GM12878 (cell line): ENCODE measurements around the gene SYT4. TPM values are rescaled to one million over a fixed set of nuclear protein-coding genes. Genes with fewer than 3 reads are reported as not detected.
"Not testable (repeated sequence)": the region's sequence is repeated elsewhere in the genome, so short reads cannot be mapped to it uniquely, and the experiment has no call there.

Experiments used
- ATAC-seq: fragments of 200-7000 bp; cut with Tn5 transposase; 3 replicates; pipeline ENCODE4 v1.9.1; 2020; ENCODE audit warnings: mild to moderate bottlenecking, moderate library complexity
- BruUV-seq: library from RNA; stranded (reverse); fragments of 400-500 nt; replicated peaks from 2 replicates; lab custom pipeline; 2021; lab: Mats Ljungman, UMichigan
- CTCF ChIA-PET: fragments of 300-600 bp; sonication (Branson Sonifier 250); formaldehyde crosslinking; extraction: SDS; loops from one replicate; lab custom pipeline; 2021; ENCODE audit warnings: inconsistent platforms; lab: Yijun Ruan, JAX
- POLR2A ChIA-PET: fragments of 350-600 bp; formaldehyde crosslinking; extraction: SDS; loops from one replicate; lab custom pipeline; 2021; ENCODE audit warnings: inconsistent platforms; lab: Charles Lee
- RAD21 ChIA-PET: fragments of 300-600 bp; sonication (Branson Sonifier 250); formaldehyde crosslinking; loops from one replicate; lab custom pipeline; 2023; ENCODE audit warnings: antibody characterized with exemption; ENCODE audit not compliant: unreplicated experiment; lab: Charles Lee
- SMC1A ChIA-PET: fragments of 300-600 bp; sonication (Branson Sonifier 250); formaldehyde crosslinking; loops from one replicate; lab custom pipeline; 2023; ENCODE audit not compliant: unreplicated experiment, uncharacterized antibody; lab: Charles Lee
- DNase-seq: peaks from one replicate; pipeline ENCODE4 v3.0.0-alpha.2; 2011; ENCODE audit warnings: low read depth, low spot score
- FAIRE-seq: peaks from 3 replicates; lab custom pipeline; 2011; peaks lifted over from hg19 to GRCh38; lab: Jason Lieb, UNC
- H2AFZ ChIP-seq: 2 replicates; pipeline ENCODE4 v1.6.0; 2011; ENCODE audit warnings: low read depth, low read length, control low read depth; ENCODE audit not compliant: control insufficient read depth
- H3K27ac ChIP-seq: 2 replicates; pipeline ENCODE4 v1.5.1; 2011; ENCODE audit warnings: control low read depth; ENCODE audit not compliant: control insufficient read depth, insufficient read depth
- H3K27me3 ChIP-seq, 2 experiments: replicated peaks in 1 of 2; 2 replicates each; pipeline versions ENCODE4 v1.6.0 to v1.6.1; 2011; ENCODE audit warnings: low read length in 1 of 2; ENCODE audit not compliant: control insufficient read depth in 2 of 2, insufficient read depth in 2 of 2
- H3K36me3 ChIP-seq, 2 experiments: 2 replicates each; pipeline ENCODE4 v1.5.1; 2011; ENCODE audit warnings: low read length in 1 of 2; ENCODE audit not compliant: control insufficient read depth in 2 of 2, insufficient read depth in 2 of 2
- H3K4me1 ChIP-seq: 2 replicates; pipeline ENCODE4 v1.6.1; 2011; ENCODE audit warnings: mild to moderate bottlenecking, low read length, moderate library complexity, mixed read lengths; ENCODE audit not compliant: control insufficient read depth, insufficient read depth
- H3K4me2 ChIP-seq: 2 replicates; pipeline ENCODE4 v1.6.0; 2011; ENCODE audit warnings: control low read depth; ENCODE audit not compliant: control insufficient read depth, insufficient read depth
- H3K4me3 ChIP-seq: fragments of 200-600 bp; sonication (generic); 2 replicates; pipeline ENCODE4 v1.5.1; 2016
- H3K79me2 ChIP-seq: 2 replicates; pipeline ENCODE4 v1.6.0; 2011; ENCODE audit warnings: low read length; ENCODE audit not compliant: control insufficient read depth, insufficient read depth
- H3K9ac ChIP-seq: 2 replicates; pipeline ENCODE4 v1.8.0; 2011; ENCODE audit warnings: low read length, control low read depth, mixed read lengths; ENCODE audit not compliant: control insufficient read depth, insufficient read depth
- H3K9me3 ChIP-seq: replicated peaks from 3 replicates; pipeline ENCODE4 v1.5.1; 2011; ENCODE audit warnings: mild to moderate bottlenecking, low read length; ENCODE audit not compliant: control insufficient read depth, insufficient read depth
- H4K20me1 ChIP-seq: 2 replicates; pipeline ENCODE4 v1.6.0; 2011; ENCODE audit not compliant: control insufficient read depth, insufficient read depth
- BRCA1 ChIP-seq: IDR thresholded peaks from 2 replicates; pipeline ENCODE4 v1.6.1; 2011; ENCODE audit warnings: low read depth, low read length, improper control_type of control experiment
- ESRRA ChIP-seq: IDR thresholded peaks from 2 replicates; pipeline ENCODE4 v1.6.1; 2012; ENCODE audit warnings: mild to moderate bottlenecking, low read length, improper control_type of control experiment
- IKZF1 ChIP-seq: fragments of 450-650 bp; conservative IDR thresholded peaks from 2 replicates; pipeline ENCODE4 v1.6.1; 2017; ENCODE audit warnings: antibody characterized with exemption, mild to moderate bottlenecking
- JUNB ChIP-seq: IDR thresholded peaks from 2 replicates; pipeline ENCODE4 v1.6.1; 2016; ENCODE audit warnings: antibody characterized with exemption, mild to moderate bottlenecking
- MTA2 ChIP-seq: fragments of 450-650 bp; IDR thresholded peaks from 2 replicates; pipeline ENCODE4 v1.6.1; 2016; ENCODE audit warnings: low read depth, mild to moderate bottlenecking, moderate library complexity
- NR2C1 ChIP-seq: fragments of 450-650 bp; IDR thresholded peaks from 2 replicates; pipeline ENCODE4 v1.6.1; 2017; ENCODE audit warnings: antibody characterized with exemption, mild to moderate bottlenecking, moderate library complexity
- RBBP5 ChIP-seq: fragments of 200-600 bp; sonication (generic); conservative IDR thresholded peaks from 2 replicates; pipeline ENCODE4 v1.6.1; 2016
- SMC3 ChIP-seq: IDR thresholded peaks from 2 replicates; pipeline ENCODE4 v1.6.1; 2011; ENCODE audit warnings: low read length, improper control_type of control experiment, borderline replicate concordance
- SPI1 ChIP-seq: IDR thresholded peaks from 2 replicates; pipeline ENCODE4 v1.6.1; 2011; ENCODE audit warnings: low read depth, mild to moderate bottlenecking, low read length, moderate library complexity, borderline replicate concordance; ENCODE audit not compliant: insufficient read depth
- SUPT20H ChIP-seq: IDR thresholded peaks from 2 replicates; pipeline ENCODE4 v1.6.1; 2011; ENCODE audit warnings: low read depth, mild to moderate bottlenecking, low read length, moderate library complexity, borderline replicate concordance; ENCODE audit not compliant: control insufficient read depth
- SUZ12 ChIP-seq: fragments of 200-600 bp; sonication (generic); IDR thresholded peaks from one replicate; pipeline ENCODE4 v1.6.1; 2018; ENCODE audit warnings: antibody characterized with exemption, mild to moderate bottlenecking; ENCODE audit not compliant: unreplicated experiment
- WRNIP1 ChIP-seq: IDR thresholded peaks from 2 replicates; pipeline ENCODE4 v1.6.1; 2011; ENCODE audit warnings: low read depth, low read length, improper control_type of control experiment, borderline replicate concordance
- ZBED1 ChIP-seq: IDR thresholded peaks from 2 replicates; pipeline ENCODE4 v1.6.1; 2016; ENCODE audit warnings: borderline replicate concordance
- WGBS: methylation state at CpG from one replicate; pipeline ENCODE4 v1.1.6; 2016; ENCODE audit warnings: low lambda C conversion rate; ENCODE audit not compliant: insufficient replicate concordance, insufficient coverage; ENCODE audit errors: missing lambda C conversion rate; 5-methylcytosine and 5-hydroxymethylcytosine counted together
- in situ Hi-C: fragments of 300-500 bp; cut with MboI; formaldehyde crosslinking; loops from 9 replicates; pipeline ENCODE4 v1.14.3; 2018; ENCODE audit warnings: mixed read lengths
- intact Hi-C: fragments of 100-400 bp; cut with micrococcal nuclease; formaldehyde crosslinking; loops from one replicate; pipeline ENCODE4 v1.14.2; 2022; ENCODE audit not compliant: unreplicated experiment
- polyA plus RNA-seq, 11 experiments: library from polyadenylated mRNA; depleted of rRNA in 4 of 11; unstranded in 6 of 11; stranded (reverse) in 5 of 11; fragments of >200 nt; fragmentation: Nextera tagmentation in 4 of 11; fragmentation: Illumina TruSeq in 1 of 11; extraction: Ambion mirVana in 4 of 11; extraction: Trizol in 1 of 11; gene quantifications; 1 replicate in 1 of 11; 2 replicates in 10 of 11; pipeline versions ENCODE4 v1.2.1 to v1.2.3, GENCODE V29; 2011 to 2016; ENCODE audit warnings: inconsistent platforms in 2 of 11, missing spikeins in 2 of 11, low read depth in 1 of 11
- total RNA-seq, 4 experiments: library from RNA; depleted of rRNA in 3 of 4; stranded (reverse); fragments of >200 nt in 3 of 4; fragmentation: Illumina TruSeq in 1 of 4; extraction: Trizol in 1 of 4; gene quantifications; 2 replicates each; pipeline versions ENCODE4 v1.2.1 to v1.2.3, GENCODE V29; 2013 to 2021
- TF ChIP-seq, protein P1 (sequence below): IDR thresholded peaks from 2 replicates; pipeline ENCODE4 v1.6.1; 2011; ENCODE audit warnings: mild to moderate bottlenecking, low read depth, low read length, moderate library complexity; ENCODE audit not compliant: insufficient replicate concordance
- TF ChIP-seq, protein P2 (sequence below): IDR thresholded peaks from 2 replicates; pipeline ENCODE4 v1.6.1; 2011; ENCODE audit warnings: borderline replicate concordance, low read depth, mild to moderate bottlenecking, moderate library complexity, low read length; ENCODE audit not compliant: insufficient read depth, poor library complexity, severe bottlenecking

SYT4 gene
- total and polyA plus RNA-seq, 10 of the 15 experiments (the other 5 are each of a cell fraction or from before 2014, with no cell fraction given) = 0.09 to 0.18 (median 0.11) TPM; not detected in 7

DNA sequence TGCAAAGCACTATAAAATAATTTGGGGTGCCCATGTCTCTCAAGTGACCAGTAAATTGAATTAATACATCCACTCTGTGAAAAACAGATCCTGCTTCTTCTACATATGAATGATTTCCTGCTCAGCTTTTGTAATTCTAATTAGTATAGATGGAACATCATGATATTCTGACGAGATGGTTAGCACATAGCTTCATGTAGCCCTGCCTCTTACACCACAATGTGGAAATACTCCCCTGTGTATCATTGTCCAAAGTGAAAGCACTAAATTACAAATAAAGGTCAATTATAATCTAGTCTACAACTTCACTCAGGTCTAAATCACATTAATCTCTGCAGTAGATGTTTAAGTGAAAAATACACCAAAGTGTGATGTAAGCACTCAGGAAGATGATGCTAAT lies 32.9 kb upstream of the SYT4 start (continued):
- TF ChIP-seq SPI1 = no peak
- TF ChIP-seq NR2C1 = no peak
- no peak for TF ChIP-seq IKZF1
- TF ChIP-seq WRNIP1 = no peak
- TF ChIP-seq ESRRA = no peak
- TF ChIP-seq RBBP5 = no peak
- no peak for TF ChIP-seq MTA2
- no peak for TF ChIP-seq ZBED1
- TF ChIP-seq, protein P1, sequence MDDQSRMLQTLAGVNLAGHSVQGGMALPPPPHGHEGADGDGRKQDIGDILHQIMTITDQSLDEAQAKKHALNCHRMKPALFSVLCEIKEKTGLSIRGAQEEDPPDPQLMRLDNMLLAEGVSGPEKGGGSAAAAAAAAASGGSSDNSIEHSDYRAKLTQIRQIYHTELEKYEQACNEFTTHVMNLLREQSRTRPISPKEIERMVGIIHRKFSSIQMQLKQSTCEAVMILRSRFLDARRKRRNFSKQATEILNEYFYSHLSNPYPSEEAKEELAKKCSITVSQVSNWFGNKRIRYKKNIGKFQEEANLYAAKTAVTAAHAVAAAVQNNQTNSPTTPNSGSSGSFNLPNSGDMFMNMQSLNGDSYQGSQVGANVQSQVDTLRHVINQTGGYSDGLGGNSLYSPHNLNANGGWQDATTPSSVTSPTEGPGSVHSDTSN = no peak

DNA sequence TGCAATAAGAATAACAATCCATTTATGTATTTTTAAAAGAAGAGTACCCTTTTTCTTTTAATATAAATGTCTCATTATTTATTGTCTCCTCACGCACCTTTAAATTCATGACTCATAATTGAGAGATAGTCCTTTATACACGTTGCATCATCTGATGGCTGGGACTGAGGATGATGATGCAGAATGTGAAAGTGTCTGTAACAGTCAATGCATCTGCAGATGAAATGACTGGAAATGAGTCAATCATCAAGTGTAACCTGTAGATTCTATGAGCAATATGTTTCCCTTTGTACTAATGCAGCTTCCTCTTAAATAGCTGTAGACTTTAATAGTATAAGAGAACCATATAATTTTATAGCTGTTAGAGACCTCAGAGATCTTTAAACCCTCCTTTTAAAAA lies 26.1 kb upstream of the SYT4 start:
- Histone ChIP-seq H3K4me3 (no peak overlapping the region), H3K4me1 (no peaks in the 10 kb centered on the region), H3K9me3 (no peaks in the 10 kb centered on the region), H3K4me2 (no peak overlapping the region), H3K9ac (no peak overlapping the region), H2AFZ (no peak overlapping the region), H4K20me1 (no peaks in the 10 kb centered on the region), H3K27me3 (no peaks in the 10 kb centered on the region), H3K36me3 (no peaks in the 10 kb centered on the region), H3K27ac (no peak overlapping the region), H3K79me2 (no peaks in the 10 kb centered on the region)
- intact Hi-C loops = no loop called here
- no peak for DNase-seq
- FAIRE-seq = no peak
- ChIA-PET CTCF (no interaction called here), POLR2A (no interaction called here), RAD21 (no interaction called here), SMC1A (no interaction called here)
- ATAC-seq = no peak
- BruUV-seq = no TSS peak
- TF ChIP-seq JUNB (no peak), SMC3 (no peak), BRCA1 (no peak), SUZ12 (no peak), SUPT20H (no peak)
- TF ChIP-seq, protein P2, sequence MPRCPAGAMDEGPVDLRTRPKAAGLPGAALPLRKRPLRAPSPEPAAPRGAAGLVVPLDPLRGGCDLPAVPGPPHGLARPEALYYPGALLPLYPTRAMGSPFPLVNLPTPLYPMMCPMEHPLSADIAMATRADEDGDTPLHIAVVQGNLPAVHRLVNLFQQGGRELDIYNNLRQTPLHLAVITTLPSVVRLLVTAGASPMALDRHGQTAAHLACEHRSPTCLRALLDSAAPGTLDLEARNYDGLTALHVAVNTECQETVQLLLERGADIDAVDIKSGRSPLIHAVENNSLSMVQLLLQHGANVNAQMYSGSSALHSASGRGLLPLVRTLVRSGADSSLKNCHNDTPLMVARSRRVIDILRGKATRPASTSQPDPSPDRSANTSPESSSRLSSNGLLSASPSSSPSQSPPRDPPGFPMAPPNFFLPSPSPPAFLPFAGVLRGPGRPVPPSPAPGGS = peak; percentile 62
- in situ Hi-C loops = no loop called here
- WGBS = 0% methylated on average over 2 of the region's 2 CpGs

DNA sequence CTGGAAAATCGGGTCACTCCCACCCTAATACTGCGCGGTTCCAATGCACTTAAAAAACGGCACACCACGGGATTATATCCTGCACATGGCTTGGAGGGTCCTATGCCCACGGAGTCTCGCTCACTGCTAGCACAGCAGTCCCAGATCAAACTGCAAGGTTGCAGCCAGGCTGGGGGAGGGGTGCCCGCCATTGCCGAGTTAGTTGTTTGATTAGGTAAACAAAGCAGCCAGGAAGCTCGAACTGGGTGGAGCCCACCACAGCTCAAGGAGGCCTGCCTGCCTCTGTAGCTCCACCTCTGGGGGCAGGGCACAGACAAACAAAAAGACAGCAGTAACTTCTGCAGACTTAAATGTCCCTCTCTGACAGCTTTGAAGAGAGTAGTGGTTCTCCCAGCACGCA lies 8.9 kb upstream of the SYT4 start:
- BruUV-seq, POLR2A ChIA-PET, H3K9ac ChIP-seq, H3K4me3 ChIP-seq, CTCF ChIA-PET, DNase-seq, RAD21 ChIA-PET, H3K27me3 ChIP-seq, SMC1A ChIA-PET, H4K20me1 ChIP-seq, H3K27ac ChIP-seq, intact Hi-C loops, ATAC-seq, FAIRE-seq, H2AFZ ChIP-seq, H3K9me3 ChIP-seq, in situ Hi-C loops, H3K4me1 ChIP-seq, H3K36me3 ChIP-seq, H3K4me2 ChIP-seq, H3K79me2 ChIP-seq: not testable (repeated sequence)
- WGBS = 46% methylated on average over 11 of the region's 11 CpGs
